Measurements from ENCODE around the gene ITPR1.
A peak's percentile ranks its signal among the peaks of the same experiment; 100 is the strongest.

Gene ITPR1

GRCh38 chr3:4814305-4814903 lies 321.3 kb downstream of the ITPR1 start:
- DNase-seq (ENCODE audit: low read depth): no peak

GRCh38 chr3:4814904-4815574 lies 321.9 kb downstream of the ITPR1 start:
- DNase-seq (ENCODE audit: low read depth): no peak

- no peak for DNase-seq (ENCODE audit: low read depth)
Measured at GRCh38 chr3:4816306-4816705, 323.2 kb downstream of the ITPR1 start.

- DNase-seq (ENCODE audit: low read depth): no peak
Measured at GRCh38 chr3:4816718-4817117, 323.6 kb downstream of the ITPR1 start.

GRCh38 chr3:4817128-4817527 lies 324.0 kb downstream of the ITPR1 start:
- DNase-seq (ENCODE audit: low read depth): no peak

- DNase-seq (ENCODE audit: low read depth): no peak
Measured at GRCh38 chr3:4818164-4818563, 325.0 kb downstream of the ITPR1 start.

GRCh38 chr3:4818986-4819693 lies 326.0 kb downstream of the ITPR1 start:
- no peak for DNase-seq (ENCODE audit: low read depth)

GRCh38 chr3:4819746-4820145 lies 326.6 kb downstream of the ITPR1 start:
- no peak for DNase-seq (ENCODE audit: low read depth)

GRCh38 chr3:4820296-4821121 lies 327.4 kb downstream of the ITPR1 start:
- DNase-seq (ENCODE audit: low read depth): no peak

GRCh38 chr3:4821338-4821737 lies 328.2 kb downstream of the ITPR1 start:
- no peak for DNase-seq (ENCODE audit: low read depth)

- DNase-seq (ENCODE audit: low read depth): no peak
Measured at GRCh38 chr3:4821975-4822374, 328.8 kb downstream of the ITPR1 start.

- no peak for DNase-seq (ENCODE audit: low read depth)
Measured at GRCh38 chr3:4822568-4822967, 329.4 kb downstream of the ITPR1 start.

- no peak for DNase-seq (ENCODE audit: low read depth)
Measured at GRCh38 chr3:4823385-4823784, 330.2 kb downstream of the ITPR1 start.

GRCh38 chr3:4823986-4824925 lies 331.1 kb downstream of the ITPR1 start:
- DNase-seq (ENCODE audit: low read depth): no peak

- DNase-seq (ENCODE audit: low read depth): no peak
Measured at GRCh38 chr3:4824926-4825325, 331.8 kb downstream of the ITPR1 start.

GRCh38 chr3:4825436-4826236 lies 332.5 kb downstream of the ITPR1 start:
- no peak for DNase-seq (ENCODE audit: low read depth)

GRCh38 chr3:4826237-4827100 lies 333.3 kb downstream of the ITPR1 start:
- DNase-seq (ENCODE audit: low read depth): peak; percentile 43

GRCh38 chr3:4827767-4828166 lies 334.6 kb downstream of the ITPR1 start:
- no peak for DNase-seq (ENCODE audit: low read depth)

GRCh38 chr3:4828279-4829030 lies 335.3 kb downstream of the ITPR1 start:
- peak; percentile 57 for DNase-seq (ENCODE audit: low read depth)

Measured in fibroblast of gingiva (primary cell).